ENCODE measurements around the gene WFDC1.

WFDC1 gene

GRCh38 chr16:84299734-84300440 is 5.2 kb downstream of the WFDC1 start:
- no peak overlapping the region for H3K4me3 ChIP-seq (ENCODE audit: low read length)
- DNase-seq (ENCODE audit: low read depth): no peak
- TF ChIP-seq CTCF (IDR thresholded peaks at IDR 0.05; ENCODE audit: insufficient read depth, low read depth, low read length, missing control alignments): no peak

DNA sequence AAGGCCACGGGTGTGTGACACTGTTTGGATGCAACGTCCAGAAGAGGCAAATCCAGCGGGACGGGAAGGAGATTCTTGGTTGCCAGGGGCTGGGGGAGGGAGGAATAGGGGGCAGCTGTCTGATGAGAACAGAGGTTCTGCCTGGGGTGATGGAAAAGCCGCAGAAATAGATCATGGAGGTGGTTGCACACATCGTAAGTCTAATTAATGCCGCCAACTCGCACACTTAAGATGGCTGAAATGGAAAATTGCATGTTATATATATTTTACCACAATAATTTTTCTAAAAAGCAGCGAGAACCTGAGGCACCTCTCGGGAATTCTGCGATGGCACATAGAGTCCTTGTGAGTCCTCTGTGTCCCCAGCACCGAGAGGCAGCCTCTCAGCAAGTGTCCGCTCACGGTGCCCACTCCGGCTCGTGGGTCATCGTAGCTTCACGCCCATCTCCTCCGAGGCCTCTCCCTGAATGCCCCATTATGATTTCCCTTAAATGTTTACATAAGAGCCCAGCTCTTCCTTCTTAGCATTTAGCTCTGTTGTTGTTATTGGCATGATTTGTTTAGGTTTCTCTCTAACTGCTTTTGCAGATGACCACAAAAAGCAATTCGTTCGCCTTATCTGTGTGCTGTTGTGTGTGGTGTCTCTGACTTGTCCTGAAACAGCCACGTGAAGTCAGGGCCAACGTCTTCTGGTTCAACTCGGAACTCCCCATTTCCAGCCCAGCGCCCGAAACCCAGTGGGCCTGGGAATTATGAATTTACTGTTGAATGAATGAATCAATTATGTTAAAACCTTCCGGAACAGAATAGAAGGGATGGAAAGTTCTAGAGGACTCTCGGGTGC is 7.7 kb downstream of the WFDC1 start:
- no peak overlapping the region for H3K4me3 ChIP-seq (ENCODE audit: low read length)
- TF ChIP-seq CTCF (IDR thresholded peaks at IDR 0.05; ENCODE audit: insufficient read depth, low read depth, low read length, missing control alignments): no peak
- DNase-seq (ENCODE audit: low read depth): no peak

- H3K4me3 ChIP-seq (ENCODE audit: low read length): no peak overlapping the region
- no peak for DNase-seq (ENCODE audit: low read depth)
- TF ChIP-seq CTCF (IDR thresholded peaks at IDR 0.05; ENCODE audit: insufficient read depth, low read depth, low read length, missing control alignments): no peak
Observed at GRCh38 chr16:84303023-84303422, 8.3 kb downstream of the WFDC1 start.

DNA sequence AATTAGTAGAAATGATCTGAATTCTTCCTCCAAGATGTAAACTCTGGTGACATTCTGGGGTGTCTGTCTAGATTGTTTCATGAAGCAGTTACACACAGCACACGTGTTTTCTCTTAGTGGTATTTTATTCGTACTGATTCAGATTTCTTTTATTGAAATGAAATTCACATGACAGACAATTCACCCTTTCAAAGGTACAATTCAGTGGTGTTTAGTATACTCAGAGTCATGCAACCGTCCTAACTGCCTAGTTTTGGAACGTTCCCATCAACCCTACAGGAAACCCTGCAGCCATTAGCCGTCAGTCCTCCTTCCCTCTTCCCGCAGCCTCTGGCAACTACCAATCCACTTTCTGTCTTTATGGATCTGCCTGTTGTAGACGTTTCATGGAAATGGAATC is 8.8 kb downstream of the WFDC1 start:
- no peak for DNase-seq (ENCODE audit: low read depth)
- no peak overlapping the region for H3K4me3 ChIP-seq (ENCODE audit: low read length)
- TF ChIP-seq CTCF (IDR thresholded peaks at IDR 0.05; ENCODE audit: insufficient read depth, low read depth, low read length, missing control alignments): no peak

GRCh38 chr16:84306564-84306963 is 11.9 kb downstream of the WFDC1 start:
- DNase-seq (ENCODE audit: low read depth): no peak
- TF ChIP-seq CTCF (IDR thresholded peaks at IDR 0.05; ENCODE audit: insufficient read depth, low read depth, low read length, missing control alignments): no peak
- H3K4me3 ChIP-seq (ENCODE audit: low read length): no peak overlapping the region

DNA sequence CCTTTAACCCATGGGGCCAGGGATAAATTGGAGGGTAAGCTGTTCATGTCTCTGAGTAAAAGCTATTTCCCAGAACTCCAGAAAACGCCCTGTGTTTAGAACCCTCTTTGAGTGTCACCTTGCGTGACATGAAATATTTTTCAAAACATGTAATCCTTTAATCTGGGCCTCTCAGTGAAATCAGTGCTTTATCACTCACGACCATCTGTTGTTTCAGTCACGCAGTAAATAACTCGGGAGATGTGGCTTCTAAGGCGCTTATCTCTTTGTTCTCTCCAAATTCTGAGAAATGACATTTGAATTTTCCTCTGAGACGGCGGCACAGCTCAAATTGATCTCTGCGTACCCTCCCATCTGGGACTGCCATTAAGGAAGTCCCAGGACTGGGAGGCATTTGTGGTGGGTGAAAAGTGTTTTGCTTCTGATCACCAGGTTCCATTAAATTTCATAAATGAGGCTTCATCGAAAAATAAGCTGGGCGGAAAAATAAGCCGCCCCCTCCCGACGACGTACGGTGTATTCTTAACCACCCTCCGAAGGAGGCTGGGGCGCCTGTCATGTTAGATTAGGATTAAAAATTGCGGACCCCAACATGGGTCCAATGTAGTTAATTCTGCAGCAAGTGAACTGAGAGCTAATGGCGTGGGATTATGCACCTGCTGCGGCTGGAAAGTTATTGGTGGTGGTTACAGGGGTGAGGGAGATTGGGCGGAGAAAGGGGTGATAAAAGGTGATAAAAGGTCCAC is 12.7 kb downstream of the WFDC1 start:
- H3K4me3 ChIP-seq (ENCODE audit: low read length): no peak overlapping the region
- no peak for DNase-seq (ENCODE audit: low read depth)
- TF ChIP-seq CTCF (IDR thresholded peaks at IDR 0.05; ENCODE audit: insufficient read depth, low read depth, low read length, missing control alignments): no peak
